Small intestine (tissue), 7 donors: ENCODE measurements around the gene SHPK. TPM values are rescaled to one million over a fixed set of nuclear protein-coding genes. Genes with fewer than 3 reads are reported as not detected.

Source experiments
- DNase-seq, 2 donors: peaks; one replicate each; pipeline versions ENCODE4 v3.0.0 to v3.0.0-alpha.2; 2013
- FAIRE-seq: peaks from 2 replicates; lab custom pipeline; 2012; peaks lifted over from hg19 to GRCh38; lab: Jason Lieb, UNC
- H3K27ac ChIP-seq, 3 donors: one replicate each; pipeline ENCODE4 v1.5.1; 2013; ENCODE audit warnings: low read length in 2 of 3, mild to moderate bottlenecking in 2 of 3, control low read depth in 1 of 3, inconsistent platforms in 1 of 3, low read depth in 1 of 3, moderate library complexity in 1 of 3
- H3K27me3 ChIP-seq, 3 donors: one replicate each; pipeline ENCODE4 v1.6.1; 2013; ENCODE audit warnings: low read length in 3 of 3, inconsistent platforms in 1 of 3; ENCODE audit not compliant: control insufficient read depth in 3 of 3, insufficient read depth in 3 of 3
- H3K36me3 ChIP-seq, 3 donors: one replicate each; pipeline ENCODE4 v1.6.1; 2013; ENCODE audit warnings: low read length in 3 of 3, inconsistent platforms in 1 of 3, low read depth in 1 of 3, mild to moderate bottlenecking in 1 of 3, moderate library complexity in 1 of 3; ENCODE audit not compliant: control insufficient read depth in 3 of 3, insufficient read depth in 2 of 3
- H3K4me1 ChIP-seq, 3 donors: one replicate each; pipeline ENCODE4 v1.6.1; 2013; ENCODE audit warnings: low read length in 2 of 3, inconsistent platforms in 1 of 3, low read depth in 1 of 3, mild to moderate bottlenecking in 1 of 3, moderate library complexity in 1 of 3; ENCODE audit not compliant: control insufficient read depth in 3 of 3, insufficient read depth in 2 of 3
- H3K4me3 ChIP-seq, 3 donors: one replicate each; pipeline ENCODE4 v1.5.1; 2013; ENCODE audit warnings: low read length in 3 of 3, control low read depth in 1 of 3, inconsistent platforms in 1 of 3, low read depth in 1 of 3, mild to moderate bottlenecking in 1 of 3, moderate library complexity in 1 of 3
- H3K9me3 ChIP-seq, 2 donors: one replicate each; pipeline ENCODE4 v1.6.1; 2013; ENCODE audit warnings: low read depth in 1 of 2, low read length in 1 of 2; ENCODE audit not compliant: control insufficient read depth in 2 of 2, insufficient read depth in 1 of 2
- WGBS, 3 donors: extraction: QIAGEN DNeasy Blood & Tissue Kit; methylation state at CpG; one replicate each; pipeline ENCODE4 v1.1.7; 2013; 5-methylcytosine and 5-hydroxymethylcytosine counted together
- polyA plus RNA-seq, 4 donors: library from polyadenylated mRNA; stranded (reverse) in 3 of 4; unstranded in 1 of 4; fragments of 200-250 nt in 3 of 4; fragments of 120-200 nt in 1 of 4; gene quantifications; one replicate each; pipeline versions ENCODE4 v1.2.1 to v1.2.3, GENCODE V29; 2013
- donor health status: healthy with polysubstance abuse.
- donor health status: control.
- donor health status: control.
- donor health status: Bipolar disorder and iron deficiency.
- donor health status: healthy.

The SHPK gene
- polyA plus RNA-seq, 4 donors = 12.7 to 21.9 (median 18.1) TPM

DNA sequence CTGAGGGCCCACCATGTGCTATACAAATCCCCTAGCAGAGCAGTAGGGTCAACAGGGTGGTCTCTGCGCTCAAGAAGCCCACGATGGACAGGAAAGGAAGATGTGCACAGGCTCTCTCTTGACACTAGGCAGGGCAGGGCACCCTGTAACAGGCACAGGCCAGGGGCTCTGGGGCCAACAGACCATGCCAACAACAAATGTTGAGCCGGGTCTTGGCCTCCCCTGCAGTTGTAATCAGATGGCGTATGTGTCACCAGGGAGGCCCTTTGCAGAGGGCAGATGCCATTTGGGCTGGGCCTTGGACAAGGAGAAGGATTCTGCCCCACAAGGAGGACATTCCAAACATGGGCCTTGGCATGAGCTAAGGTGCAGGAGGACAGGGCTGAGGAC, 32.2 kb downstream of the SHPK start:
- FAIRE-seq (no peak), DNase-seq (no peak)
- Histone ChIP-seq H3K9me3 (no peaks in the 10 kb centered on the region), H3K4me1 (no peaks in the 10 kb centered on the region), H3K36me3 (peaks cover 0 to 74% (median 5%) of the 10 kb centered on the region in 3 donors), H3K27me3 (no peaks in the 10 kb centered on the region), H3K4me3 (no peak overlapping the region), H3K27ac (no peak overlapping the region)
- WGBS, 3 donors = 92 to 94% (median 93%) methylated on average over 4 of the region's 4 CpGs

DNA sequence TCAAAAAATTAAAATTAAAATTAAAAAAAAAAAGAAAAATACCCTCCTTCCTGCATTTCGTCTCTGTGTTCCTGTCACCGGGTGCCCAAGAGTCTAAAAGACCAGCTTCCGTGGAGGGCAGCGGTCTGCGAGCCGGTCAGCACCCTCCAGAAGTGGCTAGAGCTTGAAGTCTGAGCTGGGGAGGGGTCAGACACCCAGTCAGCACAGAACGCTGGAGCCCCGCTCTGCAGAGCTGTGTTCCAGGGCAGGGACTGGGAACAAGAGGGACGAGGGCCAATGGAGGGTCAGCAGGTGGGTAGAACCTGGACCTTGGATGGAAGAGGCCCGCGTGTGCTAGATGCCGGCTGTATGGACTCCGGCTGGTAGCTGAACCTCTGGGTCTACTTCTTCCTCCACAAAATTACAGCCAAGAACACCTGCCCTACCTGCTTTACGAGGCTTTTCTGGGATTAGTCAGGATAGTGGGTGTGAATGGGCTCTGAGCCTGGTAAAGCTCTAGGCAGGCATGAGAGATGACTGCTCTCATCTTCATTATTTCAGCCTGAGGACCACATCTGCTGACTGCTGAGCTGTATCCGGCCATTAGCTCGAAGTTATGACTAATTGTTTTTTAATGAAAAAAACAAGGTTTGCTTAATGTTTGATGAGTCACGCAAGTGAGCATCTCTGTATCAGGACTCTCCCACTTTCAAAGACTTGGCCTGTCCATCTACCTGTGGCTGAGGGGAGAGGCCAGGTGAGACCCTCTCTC, 32.8 kb downstream of the SHPK start:
- H3K9me3 ChIP-seq = no peaks in the 10 kb centered on the region
- WGBS, 3 donors = 89 to 90% (median 90%) methylated on average over 17 of the region's 17 CpGs
- no peak for FAIRE-seq
- no peaks in the 10 kb centered on the region for H3K27me3 ChIP-seq
- no peaks in the 10 kb centered on the region for H3K4me1 ChIP-seq
- no peak for DNase-seq
- no peak overlapping the region for H3K27ac ChIP-seq
- no peak overlapping the region for H3K4me3 ChIP-seq
- H3K36me3 ChIP-seq = peaks cover 0 to 72% (median 4%) of the 10 kb centered on the region in 3 donors

DNA sequence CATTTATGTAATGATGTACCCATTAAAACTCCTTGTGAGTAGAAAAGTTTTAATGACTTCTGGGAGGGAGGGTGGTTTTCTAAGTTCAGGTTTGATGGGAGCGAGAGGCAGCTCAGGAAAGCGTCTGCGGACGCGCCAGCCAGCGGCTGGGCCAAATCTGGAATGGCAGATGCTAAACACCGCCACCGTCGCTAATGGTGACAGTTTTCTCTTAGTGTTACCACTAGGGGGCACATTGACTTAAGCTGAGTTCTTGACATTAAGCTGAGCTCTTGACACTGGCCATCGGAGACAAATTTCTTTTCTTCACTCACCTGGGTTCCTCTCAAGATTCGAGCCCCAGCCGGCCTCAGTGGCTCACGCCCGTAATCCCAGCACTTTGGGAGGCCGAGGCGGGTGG, 33.6 kb downstream of the SHPK start:
- no peaks in the 10 kb centered on the region for H3K27me3 ChIP-seq
- H3K36me3 ChIP-seq = peaks cover 0 to 71% (median 2%) of the 10 kb centered on the region in 3 donors
- FAIRE-seq = no peak
- H3K9me3 ChIP-seq = no peaks in the 10 kb centered on the region
- H3K4me3 ChIP-seq = no peak overlapping the region
- no peak overlapping the region for H3K27ac ChIP-seq
- H3K4me1 ChIP-seq = no peaks in the 10 kb centered on the region
- WGBS, 3 donors = 78 to 92% (median 85%) methylated on average over 16 of the region's 16 CpGs
- DNase-seq = peak; percentile 28 to 41

DNA sequence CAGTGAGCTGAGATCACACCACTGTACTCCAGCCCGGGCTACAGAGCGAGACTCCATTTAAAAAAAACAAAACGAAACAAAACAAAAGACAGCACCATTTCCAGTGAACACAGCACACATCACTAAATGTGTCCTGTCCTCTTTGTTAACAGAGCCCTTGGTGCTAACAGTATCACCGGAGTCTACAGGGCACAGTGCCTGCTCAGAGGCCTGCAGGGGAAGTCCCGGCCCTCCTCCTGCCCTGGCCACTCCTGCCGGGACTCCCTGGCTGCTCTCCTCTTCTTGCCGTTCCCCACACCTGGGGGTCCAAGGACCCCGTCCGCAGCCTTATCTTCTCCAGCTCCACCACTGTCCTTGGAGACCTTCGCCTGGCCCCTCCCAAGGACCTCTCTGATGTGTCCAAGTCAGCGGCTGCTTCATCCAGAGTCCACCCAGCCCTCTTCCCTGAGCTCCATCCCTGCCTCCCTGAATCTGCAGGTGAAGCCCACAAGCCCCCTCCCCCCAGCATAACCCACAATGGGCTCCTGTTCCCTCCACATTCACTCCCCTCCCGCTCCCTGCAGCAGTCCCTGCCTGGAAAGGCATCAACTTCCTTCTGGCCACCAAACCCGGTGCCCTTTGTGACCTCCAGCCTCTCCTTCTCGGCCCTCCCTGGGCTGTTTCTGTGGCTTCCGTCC, 35.4 kb downstream of the SHPK start:
- no peak for FAIRE-seq
- Histone ChIP-seq H3K27ac (no peak overlapping the region), H3K27me3 (no peaks in the 10 kb centered on the region), H3K36me3 (peaks cover 0 to 71% (median 3%) of the 10 kb centered on the region in 3 donors), H3K4me1 (no peaks in the 10 kb centered on the region), H3K4me3 (no peak overlapping the region), H3K9me3 (no peaks in the 10 kb centered on the region)
- no peak for DNase-seq
- 88 to 90% (median 90%) methylated on average over 15 of the region's 15 CpGs for WGBS, 3 donors

DNA sequence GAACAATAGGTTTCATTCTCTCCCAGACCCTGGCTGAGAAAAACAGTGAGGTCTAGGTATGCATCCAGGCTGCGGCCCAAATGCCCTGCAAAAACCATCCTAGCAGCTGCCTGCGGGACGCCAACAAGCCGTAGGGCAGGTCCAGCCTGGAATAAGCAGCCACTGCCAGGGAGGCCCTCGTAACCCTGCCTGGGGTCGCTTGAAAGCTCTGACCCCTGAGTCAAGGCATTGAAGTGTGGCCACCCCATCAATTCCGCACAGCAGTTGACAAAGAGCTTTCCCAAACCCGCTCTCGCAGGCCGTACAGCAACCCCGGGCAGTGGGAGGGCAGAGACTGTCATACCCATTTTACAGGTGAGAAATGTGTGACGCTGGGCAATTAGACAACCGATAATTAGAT, 38.0 kb downstream of the SHPK start:
- Histone ChIP-seq H3K4me3 (no peak overlapping the region), H3K36me3 (peaks cover 0 to 68% (median 3%) of the 10 kb centered on the region in 3 donors), H3K27me3 (no peaks in the 10 kb centered on the region), H3K27ac (no peak overlapping the region), H3K4me1 (no peaks in the 10 kb centered on the region), H3K9me3 (no peaks in the 10 kb centered on the region)
- WGBS, 3 donors = 88 to 96% (median 89%) methylated on average over 13 of the region's 13 CpGs
- FAIRE-seq = no peak
- no peak for DNase-seq

DNA sequence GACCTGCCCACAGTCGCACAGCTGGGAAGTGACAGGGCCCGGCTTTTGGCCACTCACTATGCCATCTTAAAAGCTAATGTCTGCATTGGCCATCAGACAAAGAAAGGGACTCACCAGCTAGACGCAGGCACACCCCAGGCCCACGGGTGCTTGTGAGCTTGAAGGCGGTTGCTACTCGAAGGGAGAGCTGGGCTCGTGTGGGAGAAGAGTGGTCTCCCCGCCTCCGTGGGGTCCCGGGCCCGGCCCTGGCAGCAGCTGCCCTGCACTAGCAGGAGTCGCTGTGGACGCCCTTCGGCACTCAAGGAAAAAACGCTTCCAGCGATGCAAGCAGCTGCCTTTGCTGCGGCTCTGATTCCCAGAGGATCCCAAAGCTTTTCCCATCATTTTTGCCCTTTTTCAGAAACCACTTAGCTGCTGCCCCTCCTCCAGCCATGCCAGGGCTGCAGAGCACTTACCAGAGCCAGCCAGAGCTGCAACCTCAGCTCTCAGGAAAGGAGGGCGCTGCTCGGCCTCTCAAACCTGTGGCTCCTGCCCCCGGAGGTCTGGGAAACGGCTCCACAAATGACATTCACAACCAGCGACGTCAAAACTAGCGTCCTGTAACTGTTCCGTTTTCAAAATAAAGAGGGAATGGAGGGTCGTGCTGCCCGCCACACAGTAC, 39.1 kb downstream of the SHPK start:
- Histone ChIP-seq H3K36me3 (peaks cover 0 to 69% (median 3%) of the 10 kb centered on the region in 3 donors), H3K4me3 (no peak overlapping the region), H3K9me3 (no peaks in the 10 kb centered on the region), H3K27ac (no peak overlapping the region), H3K4me1 (no peaks in the 10 kb centered on the region), H3K27me3 (no peaks in the 10 kb centered on the region)
- DNase-seq (no peak), FAIRE-seq (no peak)
- WGBS, 3 donors = 91 to 95% (median 93%) methylated on average over 27 of the region's 27 CpGs

DNA sequence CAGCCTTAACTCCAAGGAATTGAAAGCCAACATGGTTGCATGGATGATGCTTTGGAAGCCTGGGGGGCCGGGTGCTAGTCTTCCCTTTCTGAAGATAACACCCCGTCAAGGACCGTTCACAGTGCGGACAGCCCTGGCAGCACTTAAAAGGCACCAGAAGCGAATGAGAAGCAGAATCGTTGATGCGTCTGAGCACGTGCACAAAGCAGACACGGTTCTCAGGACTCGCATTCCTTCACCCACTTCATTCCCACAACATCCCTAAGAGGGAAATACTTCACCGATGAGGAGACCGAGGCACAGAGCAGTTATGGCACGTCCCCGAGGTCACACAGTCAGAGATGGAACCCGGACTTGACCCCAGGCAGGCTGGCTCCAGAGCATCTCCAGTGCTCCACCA, 41.1 kb downstream of the SHPK start:
- no peaks in the 10 kb centered on the region for H3K4me1 ChIP-seq
- H3K36me3 ChIP-seq = peaks cover 0 to 74% (median 15%) of the 10 kb centered on the region in 3 donors
- H3K27me3 ChIP-seq = no peaks in the 10 kb centered on the region
- WGBS, 3 donors = 80 to 90% (median 86%) methylated on average over 15 of the region's 15 CpGs
- DNase-seq (no peak), FAIRE-seq (no peak)
- no peaks in the 10 kb centered on the region for H3K9me3 ChIP-seq
- no peak overlapping the region for H3K27ac ChIP-seq
- H3K4me3 ChIP-seq = no peak overlapping the region

DNA sequence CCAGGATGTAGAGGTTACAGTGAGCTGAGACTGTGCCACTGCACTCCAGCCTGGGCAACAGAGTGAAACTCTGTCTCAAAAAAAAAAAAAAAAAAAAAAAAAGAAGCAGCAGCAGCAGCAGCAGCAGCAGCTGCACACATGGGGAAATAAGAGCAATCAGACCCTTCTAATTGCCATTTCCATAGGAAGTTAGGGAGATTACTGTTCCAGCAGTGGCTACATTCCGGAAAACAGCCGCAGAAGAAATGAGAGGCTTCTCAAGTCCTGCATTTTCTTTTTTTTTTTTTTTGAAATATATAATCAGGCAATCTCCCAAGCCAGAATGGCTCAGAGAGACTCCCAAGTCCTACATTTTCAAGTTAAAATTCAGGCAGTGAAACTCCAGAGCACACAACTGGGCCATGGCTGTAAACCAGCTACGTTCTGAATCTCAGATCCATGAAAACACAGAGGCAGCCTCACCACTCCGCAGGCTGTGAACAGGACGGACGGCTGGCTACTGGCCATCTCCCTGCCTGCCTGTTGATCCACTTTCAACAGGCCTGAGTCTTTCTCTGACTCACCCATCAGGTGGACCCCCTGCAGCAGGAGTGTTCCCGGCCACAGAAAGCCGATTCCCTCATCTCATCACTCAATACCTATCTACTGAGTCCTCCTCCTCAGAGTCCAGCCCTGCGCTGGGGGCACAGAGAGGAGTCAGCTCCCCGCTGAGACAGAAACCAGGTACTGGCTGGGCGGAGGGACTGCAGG, 41.8 kb downstream of the SHPK start:
- H3K27me3 ChIP-seq = no peaks in the 10 kb centered on the region
- FAIRE-seq (no peak), DNase-seq (no peak)
- no peak overlapping the region for H3K4me3 ChIP-seq
- 68 to 85% (median 84%) methylated on average over 11 of the region's 11 CpGs for WGBS, 3 donors
- H3K27ac ChIP-seq = no peak overlapping the region
- H3K4me1 ChIP-seq = no peaks in the 10 kb centered on the region
- H3K9me3 ChIP-seq = no peaks in the 10 kb centered on the region
- peaks cover 0 to 79% (median 23%) of the 10 kb centered on the region in 3 donors for H3K36me3 ChIP-seq
